GM19467 (cell line): ENCODE data around the gene FRG1.
A peak's percentile ranks its signal among the peaks of the same experiment; 100 is the strongest.
"Not testable (repeated sequence)": the region's sequence is repeated elsewhere in the genome, so short reads cannot be mapped to it uniquely, and the experiment has no call there.

Experiments
- ATAC-seq: cut with Tn5 transposase; IDR thresholded peaks from one replicate; pipeline ENCODE4 v1.9.1; 2021; ENCODE audit warnings: mild to moderate bottlenecking, moderate library complexity; ENCODE audit not compliant: unreplicated experiment

FRG1 gene

GRCh38 chr4:189940178-189941004 is at the start of gene FRG1:
TSS of gene FRG1 (plus strand) at chr4:189940872. CDS start at chr4:189941010, 138 bp downstream.
- ATAC-seq: peak; percentile 100

- no peak for ATAC-seq
These were observed 43.0 kb upstream of the FRG1 start for GRCh38 chr4:189897667-189898066.

- not testable (repeated sequence) for ATAC-seq
These were observed 41.1 kb upstream of the FRG1 start for GRCh38 chr4:189899481-189900015.

GRCh38 chr4:189904420-189905027 is 36.1 kb upstream of the FRG1 start:
- not testable (repeated sequence) for ATAC-seq

DNA sequence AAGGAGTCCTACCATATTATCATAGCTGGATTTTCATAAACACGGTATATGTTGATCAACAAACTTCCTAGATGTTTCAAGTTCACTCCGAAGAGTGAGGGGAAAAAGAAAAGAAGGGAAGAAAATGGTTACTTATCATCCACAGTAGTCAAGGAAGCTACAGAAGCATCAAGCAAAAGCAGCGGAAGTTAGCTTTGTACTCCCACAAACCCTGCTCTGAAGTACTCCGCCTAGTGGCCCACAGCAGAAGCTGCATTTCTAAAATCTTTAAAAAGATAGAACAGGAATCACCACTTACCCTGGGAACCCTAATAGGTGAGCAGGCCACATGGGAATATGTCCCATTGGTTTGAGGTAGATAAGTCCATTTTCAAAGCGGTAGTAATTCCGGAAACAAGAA is 28.5 kb upstream of the FRG1 start:
- ATAC-seq: no peak

- no peak for ATAC-seq
These were observed 23.3 kb upstream of the FRG1 start for GRCh38 chr4:189917161-189917891.

GRCh38 chr4:189921058-189921457 is 19.6 kb upstream of the FRG1 start:
- ATAC-seq: no peak

DNA sequence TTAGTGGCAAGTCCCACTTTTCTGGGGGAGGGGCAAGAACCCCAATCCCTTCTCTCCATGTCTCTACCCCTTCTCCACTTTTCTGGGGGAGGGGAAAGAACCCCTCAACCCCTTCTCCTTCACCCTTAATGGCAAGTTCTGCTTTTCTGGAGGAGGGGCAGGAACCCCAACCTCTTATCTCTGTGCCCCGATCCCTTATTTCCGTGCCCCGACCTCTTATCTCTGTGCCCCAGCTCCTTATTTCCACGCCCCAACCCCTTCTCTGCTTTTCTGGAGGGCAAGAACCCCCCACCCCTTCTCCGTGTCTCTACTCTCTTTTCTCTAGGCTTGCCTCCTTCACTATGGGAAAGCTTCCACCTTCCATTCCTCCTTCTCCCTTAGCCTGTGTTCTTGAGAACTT is 13.9 kb upstream of the FRG1 start:
- ATAC-seq: not testable (repeated sequence)

GRCh38 chr4:189941005-189941450 is 356 bp downstream of the FRG1 start:
- ATAC-seq: no peak

- not testable (repeated sequence) for ATAC-seq
These were observed 1.7 kb downstream of the FRG1 start for GRCh38 chr4:189942412-189942811.

- ATAC-seq: not testable (repeated sequence)
These were observed 3.4 kb downstream of the FRG1 start for GRCh38 chr4:189944077-189944476.

DNA sequence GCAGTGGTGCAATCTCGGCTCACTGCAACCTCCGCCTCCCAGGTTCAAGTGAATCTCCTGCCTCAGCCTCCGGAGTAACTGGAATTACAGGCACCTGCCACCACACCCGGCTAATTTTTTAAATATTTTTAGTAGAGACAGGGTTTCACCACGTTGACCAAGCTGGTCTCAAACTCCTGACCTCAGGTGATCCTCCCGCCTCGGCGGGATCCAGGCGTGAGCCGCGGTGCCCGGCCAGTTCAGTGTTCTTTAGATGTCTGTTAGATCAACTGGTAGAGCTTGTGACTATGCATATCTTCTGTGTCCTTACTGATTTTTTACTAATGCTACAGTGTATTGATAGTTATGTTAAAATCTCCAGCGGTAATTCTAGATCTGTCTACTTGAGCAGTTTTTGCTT is 6.2 kb downstream of the FRG1 start:
- ATAC-seq: not testable (repeated sequence)

GRCh38 chr4:189948486-189948885 is 7.8 kb downstream of the FRG1 start:
- not testable (repeated sequence) for ATAC-seq

DNA sequence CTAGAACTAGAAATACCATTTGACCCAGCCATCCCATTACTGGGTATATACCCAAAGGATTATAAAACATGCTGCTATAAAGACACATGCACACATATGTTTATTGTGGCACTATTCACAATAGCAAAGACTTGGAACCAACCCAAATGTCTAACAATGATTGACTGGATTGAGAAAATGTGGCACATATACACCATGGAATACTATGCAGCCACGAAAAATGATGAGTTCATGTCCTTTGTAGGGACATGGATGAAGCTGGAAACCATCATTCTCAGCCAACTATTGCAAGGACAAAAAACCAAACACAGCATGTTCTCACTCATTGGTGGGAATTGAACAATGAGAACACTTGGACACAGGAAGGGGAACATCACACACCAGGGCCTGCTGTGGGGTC is 28.6 kb downstream of the FRG1 start:
- ATAC-seq: not testable (repeated sequence)

GRCh38 chr4:189973646-189974045 is 33.0 kb downstream of the FRG1 start:
- no peak for ATAC-seq

DNA sequence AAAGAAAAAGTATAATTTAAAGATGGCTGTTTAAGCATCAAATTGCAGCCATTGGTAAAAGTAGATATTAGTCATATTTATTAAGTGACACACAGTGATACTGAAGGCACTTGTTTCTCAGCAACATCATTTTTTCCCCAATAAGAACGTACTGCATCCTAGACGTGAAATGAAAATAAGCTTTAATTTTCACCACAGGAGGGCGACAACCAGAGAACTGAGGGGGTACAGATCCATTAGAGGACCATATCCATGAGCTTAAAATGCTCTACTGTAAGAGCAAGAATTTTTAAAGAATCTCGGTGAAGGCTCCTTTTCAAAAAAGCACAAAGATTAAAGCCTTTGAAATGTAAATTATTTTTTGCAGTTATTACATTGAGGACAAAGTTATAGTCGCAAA is 33.4 kb downstream of the FRG1 start:
- ATAC-seq: no peak

- no peak for ATAC-seq
These were observed 38.8 kb downstream of the FRG1 start for GRCh38 chr4:189979196-189980047.

DNA sequence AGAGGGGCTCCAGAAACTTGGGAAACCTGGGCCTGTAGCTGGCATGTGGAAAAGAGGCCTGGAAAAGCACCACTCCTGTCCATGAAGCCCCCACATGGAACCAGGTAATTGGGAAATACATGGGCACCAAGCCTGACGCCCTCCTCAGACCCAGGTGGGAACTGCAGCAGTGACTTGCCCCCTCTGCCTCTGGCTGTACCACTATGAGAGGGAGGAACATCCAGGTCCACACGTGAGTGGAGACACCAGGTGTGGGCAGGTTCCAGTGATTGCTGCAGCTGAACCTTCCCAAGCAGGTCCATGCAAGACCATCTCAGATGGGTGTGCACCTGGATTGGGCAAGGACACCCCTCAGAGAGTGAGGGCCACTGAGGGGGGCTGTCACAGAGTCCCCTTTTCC is 39.6 kb downstream of the FRG1 start:
- ATAC-seq: not testable (repeated sequence)

- no peak for ATAC-seq
These were observed 41.3 kb downstream of the FRG1 start for GRCh38 chr4:189981970-189982369.

GRCh38 chr4:189983916-189984526 is 43.3 kb downstream of the FRG1 start:
- ATAC-seq: not testable (repeated sequence)
